GM21515 (cell line): ENCODE measurements around the gene SHISA8.
A peak's percentile ranks its signal among the peaks of the same experiment; 100 is the strongest.

Experiments used
- ATAC-seq: cut with Tn5 transposase; IDR thresholded peaks from one replicate; pipeline ENCODE4 v1.9.1; 2021; ENCODE audit not compliant: unreplicated experiment

Gene SHISA8

DNA sequence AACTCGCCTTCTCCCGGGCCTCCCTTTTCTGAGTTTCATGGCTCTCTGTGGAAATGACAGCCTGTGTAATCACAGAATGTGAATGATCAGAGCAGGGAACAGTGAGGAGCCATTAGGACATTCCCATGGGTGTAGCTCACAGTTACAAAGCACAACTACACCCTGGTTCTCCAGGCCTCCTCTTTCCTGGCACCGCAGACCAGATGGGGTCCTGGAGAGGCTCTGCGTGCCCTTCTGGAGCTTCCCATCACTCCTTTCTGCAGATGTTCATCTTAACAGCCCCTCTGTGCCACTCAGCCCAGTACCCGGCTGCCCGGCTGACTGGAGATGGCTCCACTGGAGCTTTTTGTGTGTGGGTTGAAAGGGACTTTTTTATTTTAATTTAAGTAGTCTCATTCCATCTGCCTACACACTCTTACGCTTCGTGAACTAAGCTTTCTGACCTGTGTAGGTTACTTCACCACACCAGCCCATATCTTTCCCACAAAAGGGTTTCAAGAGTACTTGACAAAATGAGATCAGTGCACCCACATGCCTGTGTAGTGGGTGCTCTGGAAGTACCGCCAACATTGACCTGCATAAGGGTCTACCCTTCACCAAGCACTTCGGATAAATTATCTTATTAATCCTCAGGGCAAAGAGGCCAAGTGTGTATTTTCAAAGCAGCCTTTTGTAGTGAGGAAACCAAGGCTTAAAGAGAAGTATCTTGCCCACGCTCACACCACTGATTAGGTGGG lies 52.2 kb downstream of the SHISA8 start:
- peak; percentile 64 for ATAC-seq

DNA sequence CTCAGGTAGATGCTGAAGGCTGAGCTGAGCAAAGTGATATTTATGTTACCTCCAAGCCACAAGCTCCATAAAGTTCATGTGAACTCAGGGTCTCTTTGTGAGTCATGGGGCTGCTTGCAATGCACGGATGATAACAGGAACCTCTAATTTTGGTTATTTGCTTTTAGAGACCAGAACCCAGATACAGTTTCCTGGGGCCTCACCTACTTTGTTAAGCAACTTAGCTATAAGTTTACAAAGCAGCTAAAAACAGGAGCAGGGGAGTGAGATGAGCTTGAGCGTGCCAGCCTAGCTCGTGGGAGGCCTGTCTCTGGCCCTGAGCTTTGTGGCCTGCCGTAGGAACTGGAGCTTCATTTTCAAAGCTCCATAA lies 52.7 kb downstream of the SHISA8 start:
- ATAC-seq, result peak; percentile 44
